Measurements from ENCODE around the gene CAVIN1.

- peak; percentile 93 for TF ChIP-seq CTCF (IDR thresholded peaks at IDR 0.05)
- TF ChIP-seq ZFX (IDR thresholded peaks at IDR 0.05; ENCODE audit: borderline replicate concordance): no peak
Measured at GRCh38 chr17:42405963-42406495, 17.0 kb downstream of the CAVIN1 start.

Measured in 22Rv1 (cell line).